Astrocyte (in vitro differentiated cells and primary cell): ENCODE measurements around the gene ACTG1. TPM values are rescaled to one million over a fixed set of nuclear protein-coding genes. Genes with fewer than 3 reads are reported as not detected.

Experiments used
- DNase-seq: peaks from one replicate; pipeline ENCODE4 v3.0.0-alpha.2; 2010; ENCODE audit warnings: low read depth
- FAIRE-seq: peaks from 2 replicates; lab custom pipeline; 2011; peaks lifted over from hg19 to GRCh38; lab: Jason Lieb, UNC
- H2AFZ ChIP-seq: 2 replicates; pipeline ENCODE4 v1.6.0; 2012; ENCODE audit warnings: low read depth, low read length, inconsistent platforms
- H3K27ac ChIP-seq: 2 replicates; pipeline ENCODE4 v1.5.1; 2011; ENCODE audit warnings: low read depth, low read length, inconsistent platforms
- H3K27me3 ChIP-seq: 2 replicates; pipeline ENCODE4 v1.6.0; 2011; ENCODE audit warnings: low read length, inconsistent platforms; ENCODE audit not compliant: insufficient read depth
- H3K36me3 ChIP-seq: 2 replicates; pipeline ENCODE4 v1.5.1; 2011; ENCODE audit warnings: low read length, inconsistent platforms; ENCODE audit not compliant: insufficient read depth
- H3K4me1 ChIP-seq: 2 replicates; pipeline ENCODE4 v1.5.1; 2011; ENCODE audit warnings: low read length, inconsistent platforms; ENCODE audit not compliant: insufficient read depth
- H3K4me2 ChIP-seq: 2 replicates; pipeline ENCODE4 v1.6.0; 2012; ENCODE audit warnings: low read length, inconsistent platforms
- H3K4me3 ChIP-seq: 2 replicates; pipeline ENCODE4 v1.5.1; 2011; ENCODE audit warnings: low read depth, mild to moderate bottlenecking, low read length, inconsistent platforms; ENCODE audit not compliant: insufficient read depth
- H3K79me2 ChIP-seq: 2 replicates; pipeline ENCODE4 v1.6.0; 2012; ENCODE audit warnings: mild to moderate bottlenecking, low read length, inconsistent platforms; ENCODE audit not compliant: insufficient read depth
- H3K9ac ChIP-seq: 2 replicates; pipeline ENCODE4 v1.6.0; 2012; ENCODE audit warnings: mild to moderate bottlenecking, low read length, inconsistent platforms
- H3K9me3 ChIP-seq: 2 replicates; pipeline ENCODE4 v1.5.1; 2012; ENCODE audit warnings: low read depth, mild to moderate bottlenecking, low read length, inconsistent platforms; ENCODE audit not compliant: insufficient read depth
- H4K20me1 ChIP-seq: 2 replicates; pipeline ENCODE4 v1.6.0; 2012; ENCODE audit warnings: low read length, inconsistent platforms; ENCODE audit not compliant: insufficient read depth
- H3K27ac Mint-ChIP-seq: one replicate; pipeline ENCODE4 v1.8.0; 2021; ENCODE audit warnings: mild to moderate bottlenecking, mixed read lengths; ENCODE audit not compliant: unreplicated experiment
- H3K27me3 Mint-ChIP-seq: one replicate; pipeline ENCODE4 v1.8.0; 2021; ENCODE audit warnings: low read depth, mixed read lengths; ENCODE audit not compliant: unreplicated experiment
- H3K36me3 Mint-ChIP-seq: one replicate; pipeline ENCODE4 v1.8.0; 2021; ENCODE audit warnings: low read depth, mixed read lengths; ENCODE audit not compliant: unreplicated experiment
- H3K4me1 Mint-ChIP-seq: one replicate; pipeline ENCODE4 v1.8.0; 2021; ENCODE audit warnings: low read depth, mixed read lengths; ENCODE audit not compliant: unreplicated experiment
- H3K4me3 Mint-ChIP-seq: one replicate; pipeline ENCODE4 v1.8.0; 2021; ENCODE audit warnings: mild to moderate bottlenecking, moderate library complexity, mixed read lengths; ENCODE audit not compliant: unreplicated experiment
- H3K9me3 Mint-ChIP-seq: one replicate; pipeline ENCODE4 v1.8.0; 2021; ENCODE audit warnings: mild to moderate bottlenecking, mixed read lengths; ENCODE audit not compliant: unreplicated experiment
- EZH2 ChIP-seq: IDR thresholded peaks from 2 replicates; pipeline ENCODE4 v1.6.1; 2012; ENCODE audit warnings: mild to moderate bottlenecking, low read length, inconsistent platforms; ENCODE audit not compliant: insufficient read depth
- total RNA-seq: library from RNA; stranded (reverse); gene quantifications from 2 replicates; pipeline ENCODE4 v1.2.1, GENCODE V29; 2021
- TF ChIP-seq, protein P1 (sequence below): IDR thresholded peaks from 2 replicates; pipeline ENCODE4 v1.5.1; 2011; ENCODE audit warnings: low read depth, mild to moderate bottlenecking, inconsistent platforms, low read length, moderate library complexity; ENCODE audit not compliant: insufficient read depth

The ACTG1 gene
- total RNA-seq, 1 donor from 2014 or later = 7,369 TPM

DNA sequence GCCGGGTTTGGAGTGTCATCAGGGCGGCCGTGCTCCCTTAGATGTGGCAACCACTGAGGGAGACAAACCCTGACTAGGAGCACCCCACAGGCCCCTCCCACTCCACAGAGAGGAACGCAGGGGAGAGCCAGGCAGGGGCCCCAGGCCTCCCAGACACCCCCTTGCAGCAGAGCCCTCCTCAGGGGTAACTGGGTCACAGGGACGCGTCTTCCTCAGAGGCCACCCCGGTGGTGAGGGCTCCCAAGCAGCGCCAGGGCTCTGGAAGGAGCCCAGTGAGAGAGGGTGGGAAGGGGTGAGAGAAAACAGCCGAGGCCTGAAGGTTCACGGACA, 26.9 kb upstream of the ACTG1 start:
- Mint-ChIP-seq H3K4me1 (no peaks in the 10 kb centered on the region), H3K27ac (no peak overlapping the region), H3K27me3 (no peaks in the 10 kb centered on the region), H3K36me3 (no peaks in the 10 kb centered on the region), H3K9me3 (no peaks in the 10 kb centered on the region), H3K4me3 (no peak overlapping the region)
- Histone ChIP-seq H3K4me2 (no peak overlapping the region), H3K27me3 (peaks cover 9% of the 10 kb centered on the region), H3K4me3 (no peak overlapping the region), H4K20me1 (peaks cover 19% of the 10 kb centered on the region), H3K36me3 (no peaks in the 10 kb centered on the region), H2AFZ (no peak overlapping the region), H3K4me1 (peaks cover 4% of the 10 kb centered on the region), H3K27ac (no peak overlapping the region), H3K79me2 (no peaks in the 10 kb centered on the region), H3K9me3 (no peaks in the 10 kb centered on the region), H3K9ac (no peak overlapping the region)
- DNase-seq (no peak), FAIRE-seq (no peak)
- TF ChIP-seq, protein P1, sequence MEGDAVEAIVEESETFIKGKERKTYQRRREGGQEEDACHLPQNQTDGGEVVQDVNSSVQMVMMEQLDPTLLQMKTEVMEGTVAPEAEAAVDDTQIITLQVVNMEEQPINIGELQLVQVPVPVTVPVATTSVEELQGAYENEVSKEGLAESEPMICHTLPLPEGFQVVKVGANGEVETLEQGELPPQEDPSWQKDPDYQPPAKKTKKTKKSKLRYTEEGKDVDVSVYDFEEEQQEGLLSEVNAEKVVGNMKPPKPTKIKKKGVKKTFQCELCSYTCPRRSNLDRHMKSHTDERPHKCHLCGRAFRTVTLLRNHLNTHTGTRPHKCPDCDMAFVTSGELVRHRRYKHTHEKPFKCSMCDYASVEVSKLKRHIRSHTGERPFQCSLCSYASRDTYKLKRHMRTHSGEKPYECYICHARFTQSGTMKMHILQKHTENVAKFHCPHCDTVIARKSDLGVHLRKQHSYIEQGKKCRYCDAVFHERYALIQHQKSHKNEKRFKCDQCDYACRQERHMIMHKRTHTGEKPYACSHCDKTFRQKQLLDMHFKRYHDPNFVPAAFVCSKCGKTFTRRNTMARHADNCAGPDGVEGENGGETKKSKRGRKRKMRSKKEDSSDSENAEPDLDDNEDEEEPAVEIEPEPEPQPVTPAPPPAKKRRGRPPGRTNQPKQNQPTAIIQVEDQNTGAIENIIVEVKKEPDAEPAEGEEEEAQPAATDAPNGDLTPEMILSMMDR = no peak
- no peak for TF ChIP-seq EZH2

- no peak overlapping the region for H3K4me3 ChIP-seq
- H4K20me1 ChIP-seq = peaks cover 16% of the 10 kb centered on the region
- peaks cover 9% of the 10 kb centered on the region for H3K27me3 ChIP-seq
- no peak for DNase-seq
- H3K4me2 ChIP-seq = no peak overlapping the region
- Mint-ChIP-seq H3K9me3 (no peaks in the 10 kb centered on the region), H3K4me3 (no peak overlapping the region), H3K27me3 (no peaks in the 10 kb centered on the region), H3K4me1 (no peaks in the 10 kb centered on the region), H3K36me3 (no peaks in the 10 kb centered on the region), H3K27ac (no peak overlapping the region)
- H3K9ac ChIP-seq = no peak overlapping the region
- no peak for FAIRE-seq
- no peak overlapping the region for H3K27ac ChIP-seq
- H3K79me2 ChIP-seq = no peaks in the 10 kb centered on the region
- H3K36me3 ChIP-seq = no peaks in the 10 kb centered on the region
- H2AFZ ChIP-seq = no peak overlapping the region
- TF ChIP-seq EZH2 = no peak
- TF ChIP-seq, protein P1 = no peak
- no peaks in the 10 kb centered on the region for H3K9me3 ChIP-seq
- peaks cover 4% of the 10 kb centered on the region for H3K4me1 ChIP-seq
These were observed 26.3 kb upstream of the ACTG1 start for GRCh38 chr17:81538651-81539570.
